ENCODE measurements around the gene AMDHD2.

DNA sequence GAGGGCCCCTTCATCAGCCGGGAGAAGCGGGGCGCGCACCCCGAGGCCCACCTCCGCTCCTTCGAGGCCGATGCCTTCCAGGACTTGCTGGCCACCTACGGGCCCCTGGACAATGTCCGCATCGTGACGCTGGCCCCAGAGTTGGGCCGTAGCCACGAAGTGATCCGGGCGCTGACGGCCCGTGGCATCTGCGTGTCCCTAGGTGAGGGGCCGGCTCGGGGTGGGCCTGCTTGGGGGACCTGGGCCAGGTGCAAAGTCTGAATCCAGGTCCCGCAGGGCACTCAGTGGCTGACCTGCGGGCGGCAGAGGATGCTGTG lies 7.6 kb downstream of the AMDHD2 start:
- TF ChIP-seq CTCF (IDR thresholded peaks at IDR 0.05) (no peak), POLR2A (IDR thresholded peaks at IDR 0.05) (no peak)
